ENCODE data around the gene XPO6. TPM values are rescaled to one million over a fixed set of nuclear protein-coding genes. Genes with fewer than 3 reads are reported as not detected.

XPO6 gene
- total RNA-seq, 1 experiment from 2014 or later: 95.6 TPM

GRCh38 chr16:28202147-28202746 is 9.5 kb downstream of the XPO6 start:
- H3K9me3 ChIP-seq (replicated peaks): no peaks in the 10 kb centered on the region
- H3K27me3 ChIP-seq: no peaks in the 10 kb centered on the region
- no peak for DNase-seq
- no peak overlapping the region for H3K27ac ChIP-seq
- peaks cover 57% of the 10 kb centered on the region for H3K36me3 ChIP-seq
- H3K4me1 ChIP-seq: no peaks in the 10 kb centered on the region
- no peak overlapping the region for H3K4me3 ChIP-seq

GRCh38 chr16:28200661-28201060 is 11.1 kb downstream of the XPO6 start:
- H3K9me3 ChIP-seq (replicated peaks): no peaks in the 10 kb centered on the region
- H3K27me3 ChIP-seq: no peaks in the 10 kb centered on the region
- H3K36me3 ChIP-seq: peaks cover 50% of the 10 kb centered on the region
- no peak for DNase-seq
- H3K4me3 ChIP-seq: no peak overlapping the region
- no peak overlapping the region for H3K27ac ChIP-seq
- H3K4me1 ChIP-seq: no peaks in the 10 kb centered on the region

DNA sequence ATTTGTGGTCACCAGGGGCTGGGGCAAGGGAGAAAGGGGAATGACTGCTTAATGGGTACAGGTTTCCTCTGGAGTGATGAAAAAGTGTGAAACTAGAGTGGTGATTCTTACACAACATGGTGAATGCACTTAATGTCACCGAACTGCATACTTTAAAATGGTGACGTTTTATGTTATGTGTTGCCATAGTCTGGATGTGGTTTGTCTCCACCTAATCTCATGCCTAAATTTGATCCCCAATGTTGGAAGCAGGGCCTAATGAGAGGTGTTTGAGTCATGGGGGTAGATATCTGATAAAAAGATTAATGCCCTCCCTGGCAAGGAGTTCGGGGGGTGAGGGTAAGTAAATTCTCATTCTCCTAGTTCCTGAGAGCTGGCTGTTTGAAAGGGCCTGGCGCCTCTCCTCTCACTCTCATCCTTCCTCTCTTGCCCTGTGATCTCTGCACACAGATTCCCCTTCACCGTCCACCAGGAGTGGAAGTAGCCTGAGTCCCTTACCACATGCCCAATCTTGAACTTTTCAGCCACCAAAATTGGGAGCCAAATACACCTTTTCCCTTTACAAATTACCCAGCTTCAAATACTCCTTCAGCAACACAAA is 15.3 kb downstream of the XPO6 start:
- H3K4me3 ChIP-seq: no peak overlapping the region
- no peak for DNase-seq
- no peaks in the 10 kb centered on the region for H3K9me3 ChIP-seq (replicated peaks)
- H3K4me1 ChIP-seq: peaks cover 15% of the 10 kb centered on the region
- H3K36me3 ChIP-seq: peaks cover 22% of the 10 kb centered on the region; the same call in 1 of the 2 replicates
- no peaks in the 10 kb centered on the region for H3K27me3 ChIP-seq
- H3K27ac ChIP-seq: no peak overlapping the region

GRCh38 chr16:28195859-28196258 is 15.9 kb downstream of the XPO6 start:
- no peak overlapping the region for H3K4me3 ChIP-seq
- H3K36me3 ChIP-seq: peaks cover 18% of the 10 kb centered on the region; the same call in 1 of the 2 replicates
- no peak overlapping the region for H3K27ac ChIP-seq
- no peak for DNase-seq
- no peaks in the 10 kb centered on the region for H3K9me3 ChIP-seq (replicated peaks)
- peaks cover 15% of the 10 kb centered on the region for H3K4me1 ChIP-seq
- H3K27me3 ChIP-seq: no peaks in the 10 kb centered on the region

DNA sequence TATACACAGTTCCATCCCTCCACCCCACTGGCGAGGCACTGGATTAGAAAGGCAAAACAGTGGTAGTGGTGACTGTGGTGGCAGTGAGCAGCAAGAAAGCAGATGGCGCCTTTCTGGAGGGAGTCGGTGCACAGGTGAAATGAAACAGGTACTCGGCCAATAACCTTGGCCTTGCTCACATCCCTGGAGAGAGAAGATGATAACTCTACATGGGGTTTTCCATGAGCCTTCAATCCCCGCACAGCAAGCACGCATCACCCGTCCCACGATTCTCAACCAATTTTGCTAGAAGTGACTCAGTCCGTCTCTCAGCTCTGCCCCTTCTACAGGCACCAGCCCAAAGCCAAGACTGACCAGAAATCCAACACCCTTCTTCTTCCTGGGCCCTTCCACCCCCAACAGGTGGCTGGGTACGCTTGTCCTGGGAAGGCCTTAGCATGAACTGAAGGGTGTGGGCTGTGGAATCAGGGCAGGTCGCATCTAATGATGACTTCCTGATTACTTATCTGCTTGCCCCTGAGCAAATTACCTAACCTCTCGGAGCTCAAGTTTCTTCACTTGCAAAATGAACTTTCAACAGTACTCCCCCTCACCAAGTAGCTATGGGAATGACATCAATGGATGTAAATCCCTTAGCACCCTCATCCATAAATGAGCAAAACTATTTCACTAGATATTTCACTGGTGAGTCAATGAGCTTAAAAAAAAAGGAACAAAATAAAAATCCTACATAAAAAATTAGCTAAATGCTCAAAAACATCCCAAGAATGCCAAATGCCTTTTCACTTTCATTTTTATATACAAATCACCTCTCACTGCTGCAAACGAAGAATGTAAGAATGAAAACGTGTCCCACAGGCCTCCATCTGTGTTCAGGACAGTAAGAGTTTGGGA is 18.0 kb downstream of the XPO6 start:
- H3K27ac ChIP-seq: no peak overlapping the region; the same call in 1 of the 2 replicates
- H3K36me3 ChIP-seq: peaks cover 21% of the 10 kb centered on the region; the same call in 1 of the 2 replicates
- H3K9me3 ChIP-seq (replicated peaks): no peaks in the 10 kb centered on the region
- no peaks in the 10 kb centered on the region for H3K27me3 ChIP-seq
- no peak overlapping the region for H3K4me3 ChIP-seq
- peaks cover 15% of the 10 kb centered on the region for H3K4me1 ChIP-seq
- DNase-seq: peak; percentile 40 to 51

DNA sequence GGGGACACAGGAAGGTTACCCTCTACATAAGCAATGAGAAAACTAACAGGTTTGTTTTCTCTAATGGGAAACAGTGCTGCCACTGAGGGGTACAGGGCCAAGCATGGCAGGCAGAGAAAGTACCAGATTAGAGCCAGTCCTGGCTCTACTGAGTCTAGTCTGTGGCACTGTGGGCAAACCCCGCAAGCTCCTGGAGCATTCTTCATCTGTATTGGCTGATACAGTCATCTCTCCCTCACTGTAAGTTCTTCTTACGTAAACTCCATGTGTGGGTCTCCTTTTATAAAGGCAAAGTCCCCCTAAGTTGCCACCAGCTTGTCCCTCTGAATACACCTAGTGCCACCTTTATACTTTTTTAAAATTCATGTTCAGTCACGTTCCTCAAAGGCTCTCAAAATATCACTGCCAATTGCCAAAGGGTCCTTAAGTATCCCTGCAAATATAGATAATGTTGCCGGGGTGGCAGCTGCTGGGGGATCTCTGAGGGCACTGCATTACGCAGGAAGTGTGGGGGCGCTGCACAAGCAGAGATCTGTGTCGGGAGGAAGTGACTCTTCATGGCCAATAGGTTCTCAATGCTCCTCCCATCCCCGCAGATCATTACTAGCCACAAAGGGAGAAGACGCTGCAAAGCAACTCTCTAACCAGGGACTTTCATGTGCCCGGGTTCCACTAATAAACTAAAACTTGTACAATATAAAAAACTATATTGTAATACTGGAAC is 18.8 kb downstream of the XPO6 start:
- Histone ChIP-seq H3K4me3 (no peak overlapping the region), H3K9me3 (replicated peaks) (no peaks in the 10 kb centered on the region), H3K36me3 (peaks cover 18% of the 10 kb centered on the region; the same call in 1 of the 2 replicates), H3K27me3 (no peaks in the 10 kb centered on the region), H3K4me1 (peaks cover 15% of the 10 kb centered on the region), H3K27ac (no peak overlapping the region)
- DNase-seq: no peak

DNA sequence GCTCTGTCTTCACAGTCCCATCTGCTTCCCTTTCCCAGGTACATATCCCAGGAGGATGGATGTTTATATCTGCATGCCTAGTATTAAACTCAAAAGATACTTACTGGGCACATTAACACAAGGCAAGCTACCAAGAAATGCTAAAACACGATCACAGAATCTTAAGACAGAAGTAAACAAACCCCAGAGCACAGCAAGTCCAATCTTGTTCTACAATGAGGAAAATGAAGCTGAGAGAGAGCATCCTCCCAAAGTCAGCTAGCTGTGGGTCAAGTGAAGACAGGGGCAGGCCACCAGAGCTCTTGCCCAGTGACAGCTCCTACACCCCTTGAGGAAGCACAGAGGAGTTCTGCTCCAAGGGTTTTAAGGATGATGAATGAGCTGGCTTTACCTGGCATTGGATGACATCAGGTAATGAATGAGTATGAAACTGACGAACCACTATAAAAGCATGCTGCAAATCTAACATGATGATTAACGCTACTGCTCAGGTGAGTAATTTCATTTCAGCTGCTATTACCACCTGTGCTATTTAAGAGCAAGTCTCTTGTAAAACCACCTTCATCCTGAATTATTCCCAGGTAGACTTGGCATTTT is 20.3 kb downstream of the XPO6 start:
- H3K4me3 ChIP-seq: no peak overlapping the region
- no peaks in the 10 kb centered on the region for H3K9me3 ChIP-seq (replicated peaks)
- peaks cover 25% of the 10 kb centered on the region; the same call in 1 of the 2 replicates for H3K36me3 ChIP-seq
- no peaks in the 10 kb centered on the region for H3K27me3 ChIP-seq
- H3K4me1 ChIP-seq: peaks cover 15% of the 10 kb centered on the region
- no peak for DNase-seq
- H3K27ac ChIP-seq: no peak overlapping the region

GRCh38 chr16:28189245-28189644 is 22.5 kb downstream of the XPO6 start:
- no peak overlapping the region for H3K27ac ChIP-seq
- DNase-seq: no peak
- peaks cover 9% of the 10 kb centered on the region for H3K4me1 ChIP-seq
- no peaks in the 10 kb centered on the region for H3K27me3 ChIP-seq
- no peaks in the 10 kb centered on the region for H3K9me3 ChIP-seq (replicated peaks)
- H3K4me3 ChIP-seq: no peak overlapping the region
- H3K36me3 ChIP-seq: peaks cover 18% of the 10 kb centered on the region; the same call in 1 of the 2 replicates

GRCh38 chr16:28188085-28188916 is 23.5 kb downstream of the XPO6 start:
- peaks cover 18% of the 10 kb centered on the region; the same call in 1 of the 2 replicates for H3K36me3 ChIP-seq
- H3K27ac ChIP-seq: no peak overlapping the region
- DNase-seq: no peak
- H3K4me3 ChIP-seq: no peak overlapping the region
- H3K4me1 ChIP-seq: no peaks in the 10 kb centered on the region; the same call in 1 of the 2 replicates
- no peaks in the 10 kb centered on the region for H3K27me3 ChIP-seq
- H3K9me3 ChIP-seq (replicated peaks): no peaks in the 10 kb centered on the region

- Histone ChIP-seq H3K9me3 (replicated peaks) (no peaks in the 10 kb centered on the region), H3K27ac (no peak overlapping the region), H3K4me1 (no peaks in the 10 kb centered on the region), H3K27me3 (no peaks in the 10 kb centered on the region), H3K36me3 (peaks cover 16% of the 10 kb centered on the region; the same call in 1 of the 2 replicates), H3K4me3 (no peak overlapping the region)
- no peak for DNase-seq
Measured at GRCh38 chr16:28187595-28188004, 24.2 kb downstream of the XPO6 start.

GRCh38 chr16:28186752-28187151 is 25.0 kb downstream of the XPO6 start:
- Histone ChIP-seq H3K4me3 (no peak overlapping the region), H3K27me3 (no peaks in the 10 kb centered on the region), H3K27ac (no peak overlapping the region), H3K9me3 (replicated peaks) (no peaks in the 10 kb centered on the region), H3K4me1 (0 out of 2 replicates have a peak, but pooled peaks cover 2% of the 10 kb centered on the region), H3K36me3 (peaks cover 15% of the 10 kb centered on the region; the same call in 1 of the 2 replicates)
- no peak for DNase-seq

DNA sequence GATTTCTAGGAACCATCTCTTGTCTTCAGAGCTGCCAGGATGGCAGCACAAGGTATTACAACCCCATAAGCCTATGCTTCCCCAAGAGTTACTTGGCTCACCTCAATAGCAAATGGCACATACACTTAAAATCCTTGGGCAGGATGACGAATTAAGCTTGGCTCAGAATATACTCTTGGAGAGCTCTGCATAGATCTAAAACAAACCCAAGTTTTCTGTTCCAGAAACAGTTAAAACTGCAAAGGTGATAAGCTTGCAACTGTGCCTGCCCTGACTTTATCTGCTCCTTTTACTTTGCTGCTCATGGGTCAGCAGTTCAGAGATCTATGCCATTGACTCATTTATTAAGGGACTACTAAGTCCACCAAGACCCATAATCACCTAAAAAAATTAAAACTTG is 26.1 kb downstream of the XPO6 start:
- peaks cover 10% of the 10 kb centered on the region; the same call in 1 of the 2 replicates for H3K36me3 ChIP-seq
- H3K27ac ChIP-seq: no peak overlapping the region

GRCh38 chr16:28184625-28185024 is 27.1 kb downstream of the XPO6 start:
- Histone ChIP-seq H3K4me3 (no peak overlapping the region), H3K9me3 (replicated peaks) (no peaks in the 10 kb centered on the region), H3K27ac (no peak overlapping the region), H3K36me3 (peaks cover 10% of the 10 kb centered on the region), H3K4me1 (peaks cover 6% of the 10 kb centered on the region; the same call in 1 of the 2 replicates), H3K27me3 (no peaks in the 10 kb centered on the region)
- no peak for DNase-seq

More for the DNA sequence above, 26.1 kb downstream of the XPO6 start:
- Histone ChIP-seq H3K27me3 (no peaks in the 10 kb centered on the region), H3K4me3 (no peak overlapping the region), H3K9me3 (replicated peaks) (no peaks in the 10 kb centered on the region), H3K4me1 (peaks cover 6% of the 10 kb centered on the region; the same call in 1 of the 2 replicates)
- no peak for DNase-seq

Data from SJCRH30 (cell line).